Caco-2 (cell line): ENCODE measurements around the gene AEBP2. TPM values are rescaled to one million over a fixed set of nuclear protein-coding genes. Genes with fewer than 3 reads are reported as not detected.

Source experiments
- BruUV-seq: library from RNA; stranded (reverse); fragments of 400-500 nt; replicated peaks from 2 replicates; lab custom pipeline; 2021; lab: Mats Ljungman, UMichigan
- CTCF ChIA-PET: fragments of 300-600 bp; sonication (Branson Sonifier 250); formaldehyde crosslinking; loops from one replicate; lab custom pipeline; 2022; ENCODE audit warnings: antibody characterized with exemption; lab: Charles Lee
- POLR2A ChIA-PET: fragments of 300-600 bp; sonication (Branson Sonifier 250); formaldehyde crosslinking; loops from one replicate; lab custom pipeline; 2022; ENCODE audit warnings: antibody characterized with exemption; lab: Charles Lee
- DNase-seq, 2 experiments: peaks; one replicate each; pipeline versions ENCODE4 v3.0.0 to v3.0.0-alpha.2; 2020 to 2022
- H3K27me3 ChIP-seq: replicated peaks from 2 replicates; pipeline ENCODE4 v1.6.0; 2011; ENCODE audit warnings: low read length; ENCODE audit not compliant: control insufficient read depth, insufficient read depth
- H3K36me3 ChIP-seq: 2 replicates; pipeline ENCODE4 v1.5.1; 2011; ENCODE audit warnings: low read length; ENCODE audit not compliant: control insufficient read depth, insufficient read depth
- H3K4me1 ChIP-seq: fragments of 250-450 bp; sonication (Bioruptor Pico); 2 replicates; pipeline ENCODE4 v1.5.1; 2020; ENCODE audit warnings: mild to moderate bottlenecking
- H3K4me3 ChIP-seq: 2 replicates; pipeline ENCODE4 v1.5.1; 2011; ENCODE audit warnings: low read depth, mild to moderate bottlenecking, control low read depth, low read length
- H3K9me3 ChIP-seq: fragments of 250-450 bp; sonication (Bioruptor Pico); 2 replicates; pipeline ENCODE4 v1.5.1; 2020; ENCODE audit warnings: mild to moderate bottlenecking, moderate library complexity
- H3K27ac Mint-ChIP-seq: one replicate; pipeline ENCODE4 v1.8.0; 2022; ENCODE audit warnings: mixed read lengths; ENCODE audit not compliant: unreplicated experiment
- H3K27me3 Mint-ChIP-seq: one replicate; pipeline ENCODE4 v1.8.0; 2022; ENCODE audit warnings: mixed read lengths; ENCODE audit not compliant: insufficient read depth, unreplicated experiment
- H3K36me3 Mint-ChIP-seq: one replicate; pipeline ENCODE4 v1.8.0; 2022; ENCODE audit warnings: mild to moderate bottlenecking, mixed read lengths; ENCODE audit not compliant: insufficient read depth, unreplicated experiment
- H3K4me1 Mint-ChIP-seq: one replicate; pipeline ENCODE4 v1.8.0; 2022; ENCODE audit warnings: low read depth, mixed read lengths; ENCODE audit not compliant: unreplicated experiment
- H3K4me3 Mint-ChIP-seq: one replicate; pipeline ENCODE4 v1.8.0; 2022; ENCODE audit warnings: mild to moderate bottlenecking, moderate library complexity, mixed read lengths; ENCODE audit not compliant: unreplicated experiment
- H3K9me3 Mint-ChIP-seq: one replicate; pipeline ENCODE4 v1.8.0; 2022; ENCODE audit warnings: mixed read lengths; ENCODE audit not compliant: unreplicated experiment
- intact Hi-C: fragments of 100-400 bp; cut with micrococcal nuclease; formaldehyde crosslinking; loops from one replicate; pipeline ENCODE4 v1.10.0; 2022; ENCODE audit not compliant: unreplicated experiment
- total RNA-seq: library from RNA; stranded (reverse); gene quantifications from 2 replicates; pipeline ENCODE4 v1.2.3, GENCODE V29; 2022
- TF ChIP-seq, protein P1 (sequence below), 2 experiments: fragments of 200-600 bp in 1 of 2; IDR thresholded peaks; 1 replicate in 1 of 2; 2 replicates in 1 of 2; pipeline versions ENCODE4 v1.5.1 to v1.8.0; 2011 to 2022; ENCODE audit warnings: antibody characterized with exemption in 1 of 2, control low read depth in 1 of 2, inconsistent platforms in 1 of 2, low read depth in 1 of 2, low read length in 1 of 2, mild to moderate bottlenecking in 1 of 2, moderate library complexity in 1 of 2; ENCODE audit not compliant: insufficient read depth in 1 of 2, severe bottlenecking in 1 of 2, unreplicated experiment in 1 of 2

Gene AEBP2
- total RNA-seq, 1 experiment from 2014 or later, result 68.0 TPM

DNA sequence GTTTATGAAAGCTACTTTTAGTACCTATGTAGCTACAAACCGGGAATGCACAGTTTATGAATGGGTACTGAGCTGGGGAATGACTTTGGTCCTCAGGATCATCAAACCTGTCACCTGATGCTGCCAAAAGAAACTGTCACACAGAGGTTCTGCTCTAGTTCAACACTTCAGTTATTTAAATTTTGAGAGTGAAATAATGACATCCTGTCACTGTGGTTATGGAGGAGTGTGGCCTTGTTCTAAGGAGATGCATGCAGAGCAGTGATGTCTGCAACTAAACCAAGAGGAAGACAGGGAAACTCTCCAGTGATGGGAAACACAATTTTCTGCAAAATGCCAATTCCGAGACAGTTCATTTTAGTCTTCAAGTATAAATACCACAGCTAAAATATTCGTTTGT is 4.8 kb upstream of the AEBP2 start:
- Mint-ChIP-seq H3K27me3 (no peaks in the 10 kb centered on the region), H3K4me3 (no peak overlapping the region), H3K36me3 (peaks cover 5% of the 10 kb centered on the region), H3K9me3 (no peaks in the 10 kb centered on the region), H3K4me1 (peaks cover 21% of the 10 kb centered on the region), H3K27ac (no peak overlapping the region)
- Histone ChIP-seq H3K4me1 (peaks cover 21% of the 10 kb centered on the region), H3K4me3 (no peak overlapping the region), H3K36me3 (no peaks in the 10 kb centered on the region), H3K9me3 (no peaks in the 10 kb centered on the region), H3K27me3 (no peaks in the 10 kb centered on the region)
- TF ChIP-seq, protein P1, sequence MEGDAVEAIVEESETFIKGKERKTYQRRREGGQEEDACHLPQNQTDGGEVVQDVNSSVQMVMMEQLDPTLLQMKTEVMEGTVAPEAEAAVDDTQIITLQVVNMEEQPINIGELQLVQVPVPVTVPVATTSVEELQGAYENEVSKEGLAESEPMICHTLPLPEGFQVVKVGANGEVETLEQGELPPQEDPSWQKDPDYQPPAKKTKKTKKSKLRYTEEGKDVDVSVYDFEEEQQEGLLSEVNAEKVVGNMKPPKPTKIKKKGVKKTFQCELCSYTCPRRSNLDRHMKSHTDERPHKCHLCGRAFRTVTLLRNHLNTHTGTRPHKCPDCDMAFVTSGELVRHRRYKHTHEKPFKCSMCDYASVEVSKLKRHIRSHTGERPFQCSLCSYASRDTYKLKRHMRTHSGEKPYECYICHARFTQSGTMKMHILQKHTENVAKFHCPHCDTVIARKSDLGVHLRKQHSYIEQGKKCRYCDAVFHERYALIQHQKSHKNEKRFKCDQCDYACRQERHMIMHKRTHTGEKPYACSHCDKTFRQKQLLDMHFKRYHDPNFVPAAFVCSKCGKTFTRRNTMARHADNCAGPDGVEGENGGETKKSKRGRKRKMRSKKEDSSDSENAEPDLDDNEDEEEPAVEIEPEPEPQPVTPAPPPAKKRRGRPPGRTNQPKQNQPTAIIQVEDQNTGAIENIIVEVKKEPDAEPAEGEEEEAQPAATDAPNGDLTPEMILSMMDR (IDR thresholded peaks at IDR 0.05; ENCODE audit: insufficient read depth in 1 of 2, low read depth in 1 of 2, low read length in 1 of 2, severe bottlenecking in 1 of 2, unreplicated experiment in 1 of 2), result no peak
- no peak for DNase-seq
- POLR2A ChIA-PET, result no interaction called here
- BruUV-seq, result no TSS peak
- CTCF ChIA-PET, result no interaction called here
- intact Hi-C loops, result no loop called here

DNA sequence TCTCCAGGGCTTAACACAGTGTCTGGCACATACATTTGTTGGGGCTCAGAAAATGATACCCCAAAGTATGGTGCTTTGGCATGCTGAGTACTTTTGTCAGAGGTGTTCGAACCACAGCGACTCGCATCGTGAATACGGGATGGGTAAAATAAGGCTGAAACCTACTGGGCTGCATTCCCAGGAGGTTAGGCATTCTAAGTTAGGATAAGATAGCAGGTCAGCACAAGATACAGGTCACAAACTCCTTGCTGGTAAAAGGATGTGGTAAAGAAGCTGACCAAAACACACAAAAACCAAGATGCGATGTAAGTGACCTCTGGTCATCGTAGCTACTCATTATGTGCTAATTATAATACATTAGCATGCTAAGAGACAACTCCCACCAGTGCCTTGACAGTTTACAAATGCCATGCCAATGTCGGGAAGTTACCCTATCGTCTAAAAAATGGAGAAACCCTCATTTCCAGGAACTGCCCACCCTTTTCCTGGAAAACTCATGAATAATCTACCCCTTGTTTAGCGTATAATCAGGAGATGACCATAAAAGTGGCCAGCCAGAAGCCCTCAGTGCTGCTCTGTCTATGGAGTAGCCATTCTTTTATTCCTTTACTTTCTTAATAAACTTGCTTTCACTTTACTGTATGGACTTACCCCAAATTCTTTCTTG is 3.3 kb upstream of the AEBP2 start:
- peaks cover 23% of the 10 kb centered on the region for H3K4me1 Mint-ChIP-seq
- no peaks in the 10 kb centered on the region for H3K27me3 ChIP-seq
- H3K4me3 Mint-ChIP-seq, result no peak overlapping the region

DNA sequence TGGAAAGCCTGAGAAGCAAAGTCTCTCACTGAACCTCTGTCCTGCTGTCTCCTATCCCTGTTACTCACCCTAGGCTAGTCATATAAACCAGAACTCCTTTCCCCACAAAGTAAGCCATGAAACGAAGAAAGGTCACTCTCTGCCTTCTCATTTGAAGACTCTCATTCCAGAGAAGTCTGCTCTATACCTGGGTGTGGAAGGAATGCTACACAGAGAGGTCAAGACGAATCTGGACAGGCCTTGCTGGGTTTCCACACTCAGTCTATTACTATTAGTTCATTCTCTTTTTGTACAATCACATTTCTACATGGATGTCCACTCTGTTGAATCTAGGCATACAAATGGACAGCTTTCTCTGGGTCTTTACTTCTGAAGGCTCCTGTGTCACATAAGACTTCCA is 2.4 kb upstream of the AEBP2 start:
- H3K27ac Mint-ChIP-seq, result no peak overlapping the region
- Histone ChIP-seq H3K27me3 (no peaks in the 10 kb centered on the region), H3K4me1 (peaks cover 19% of the 10 kb centered on the region), H3K36me3 (no peaks in the 10 kb centered on the region), H3K4me3 (no peak overlapping the region), H3K9me3 (no peaks in the 10 kb centered on the region)
- BruUV-seq, result no TSS peak
- no peak for DNase-seq
- no peaks in the 10 kb centered on the region for H3K27me3 Mint-ChIP-seq
- POLR2A ChIA-PET, result no interaction called here
- H3K9me3 Mint-ChIP-seq, result no peaks in the 10 kb centered on the region
- CTCF ChIA-PET, result interaction anchor here (0.7 kb wide), 1 partner anchor 22 kb away, joined by 6 read pairs; no protein-coding TSS in a partner anchor
- intact Hi-C loops, result no loop called here
- TF ChIP-seq, protein P1 (IDR thresholded peaks at IDR 0.05; ENCODE audit: insufficient read depth in 1 of 2, low read depth in 1 of 2, low read length in 1 of 2, severe bottlenecking in 1 of 2, unreplicated experiment in 1 of 2), result no peak
- peaks cover 26% of the 10 kb centered on the region for H3K4me1 Mint-ChIP-seq
- no peak overlapping the region for H3K4me3 Mint-ChIP-seq
- peaks cover 23% of the 10 kb centered on the region for H3K36me3 Mint-ChIP-seq

More for the DNA sequence above, 3.3 kb upstream of the AEBP2 start:
- Mint-ChIP-seq H3K27me3 (no peaks in the 10 kb centered on the region), H3K27ac (no peak overlapping the region), H3K9me3 (no peaks in the 10 kb centered on the region), H3K36me3 (peaks cover 19% of the 10 kb centered on the region)
- DNase-seq, result no peak
- Histone ChIP-seq H3K4me1 (peaks cover 21% of the 10 kb centered on the region), H3K9me3 (no peaks in the 10 kb centered on the region), H3K36me3 (no peaks in the 10 kb centered on the region), H3K4me3 (no peak overlapping the region)
- TF ChIP-seq, protein P1 (IDR thresholded peaks at IDR 0.05; ENCODE audit: insufficient read depth in 1 of 2, low read depth in 1 of 2, low read length in 1 of 2, severe bottlenecking in 1 of 2, unreplicated experiment in 1 of 2), result no peak
- intact Hi-C loops, result no loop called here
- POLR2A ChIA-PET, result interaction anchor here (0.7 kb wide), 1 partner anchor 1007 kb away, joined by 3 read pairs; no protein-coding TSS in a partner anchor
- CTCF ChIA-PET, result no interaction called here
- BruUV-seq, result no TSS peak
